K562 (cell line): ENCODE results near the gene KCNJ15. TPM values are rescaled to one million over a fixed set of nuclear protein-coding genes. Genes with fewer than 3 reads are reported as not detected.

Source experiments
- JUND ChIP-seq, 2 experiments: IDR thresholded peaks; 2 replicates in 1 of 2; 3 replicates in 1 of 2; pipeline ENCODE4 v1.6.1; 2011; ENCODE audit warnings: borderline replicate concordance in 2 of 2, low read depth in 2 of 2, low read length in 2 of 2, improper control_type of control experiment in 1 of 2, missing biosample characterization in 1 of 2, missing genetic modification characterization in 1 of 2, missing genetic modification reagents in 1 of 2
- KLF1 ChIP-seq: fragments of 450-650 bp; IDR thresholded peaks from 2 replicates; pipeline ENCODE4 v1.6.1; 2016; ENCODE audit warnings: missing genetic modification characterization, missing compliant biosample characterization
- KLF6 ChIP-seq: fragments of 250-450 bp; sonication (Bioruptor Pico); IDR thresholded peaks from 2 replicates; pipeline ENCODE4 v1.4.0; 2020; ENCODE audit warnings: mild to moderate bottlenecking, moderate library complexity, borderline replicate concordance
- L3MBTL2 ChIP-seq: fragments of 450-650 bp; IDR thresholded peaks from 2 replicates; pipeline ENCODE4 v1.6.1; 2016; ENCODE audit warnings: mild to moderate bottlenecking, moderate library complexity
- MEIS2 ChIP-seq: fragments of 450-650 bp; IDR thresholded peaks from 2 replicates; pipeline ENCODE4 v1.6.1; 2014; ENCODE audit warnings: mild to moderate bottlenecking; ENCODE audit not compliant: partially characterized antibody
- NONO ChIP-seq, 2 experiments: fragments of 200-400 bp in 1 of 2; fragments of 450-650 bp in 1 of 2; formaldehyde crosslinking in 1 of 2; IDR thresholded peaks; 2 replicates each; pipeline ENCODE4 v1.6.1; 2017; ENCODE audit warnings: low read depth in 2 of 2, mild to moderate bottlenecking in 2 of 2, moderate library complexity in 2 of 2, low read length in 1 of 2
- PTRF ChIP-seq: fragments of 450-650 bp; IDR thresholded peaks from 2 replicates; pipeline ENCODE4 v1.6.1; 2016; ENCODE audit warnings: mild to moderate bottlenecking, missing genetic modification characterization, missing compliant biosample characterization
- STAT5A ChIP-seq: IDR thresholded peaks from 2 replicates; pipeline ENCODE4 v1.6.1; 2012; ENCODE audit warnings: low read length, inconsistent platforms, borderline replicate concordance
- TEAD4 ChIP-seq, 2 experiments: sonication (generic) in 1 of 2; formaldehyde crosslinking in 1 of 2; IDR thresholded peaks; 2 replicates each; pipeline versions ENCODE4 v1.6.1 to v1.8.0; 2012 to 2022; ENCODE audit warnings: borderline replicate concordance in 1 of 2, inconsistent platforms in 1 of 2, low read length in 1 of 2, mild to moderate bottlenecking in 1 of 2, missing genetic modification reagents in 1 of 2
- ZNF644 ChIP-seq: fragments of 200-800 bp; sonication (Bioruptor generic); IDR thresholded peaks from 2 replicates; pipeline ENCODE4 v1.6.1; 2016; ENCODE audit warnings: low read depth, missing genetic modification characterization, missing compliant biosample characterization
- ZNF695 ChIP-seq: fragments of 450-650 bp; formaldehyde crosslinking; IDR thresholded peaks from 2 replicates; pipeline ENCODE4 v1.4.0; 2020; ENCODE audit warnings: mild to moderate bottlenecking, moderate library complexity
- ZNF717 ChIP-seq: fragments of 250-450 bp; sonication (Bioruptor Pico); IDR thresholded peaks from 2 replicates; pipeline ENCODE4 v1.5.0; 2021
- polyA plus RNA-seq, 8 experiments: library from polyadenylated mRNA; depleted of rRNA in 4 of 8; stranded (reverse) in 5 of 8; unstranded in 3 of 8; fragments of >200 nt; fragmentation: Nextera tagmentation in 2 of 8; fragmentation: Illumina TruSeq in 1 of 8; extraction: Ambion mirVana in 2 of 8; extraction: Trizol in 1 of 8; gene quantifications; 2 replicates each; pipeline versions ENCODE4 v1.2.1 to v1.2.3, GENCODE V29; 2011 to 2014; ENCODE audit warnings: inconsistent platforms in 1 of 8, missing spikeins in 1 of 8
- total RNA-seq, 7 experiments: library from RNA; depleted of rRNA in 6 of 7; stranded (reverse); fragments of >200 nt in 6 of 7; fragmentation: Illumina TruSeq in 2 of 7; extraction: Trizol in 2 of 7; gene quantifications; 2 replicates each; pipeline versions ENCODE4 v1.2.1 to v1.2.3, GENCODE V29; 2011 to 2021; ENCODE audit warnings: low replicate concordance in 1 of 7
- TF ChIP-seq, protein P1 (sequence below): fragments of 200-800 bp; sonication (Bioruptor generic); IDR thresholded peaks from 2 replicates; pipeline ENCODE4 v1.6.1; 2017; ENCODE audit warnings: missing genetic modification characterization, missing compliant biosample characterization
- TF ChIP-seq, protein P2 (sequence below): sonication (generic); IDR thresholded peaks from 2 replicates; pipeline ENCODE4 v1.6.1; 2016
- TF ChIP-seq, protein P3 (sequence below): sonication (generic); formaldehyde crosslinking; IDR thresholded peaks from 2 replicates; pipeline ENCODE4 v1.8.1; 2023; ENCODE audit warnings: mild to moderate bottlenecking, missing genetic modification reagents
- TF ChIP-seq, protein P4 (sequence below): fragments of 450-650 bp; IDR thresholded peaks from 2 replicates; pipeline ENCODE4 v1.6.1; 2016
- TF ChIP-seq, protein P5 (sequence below), 2 experiments: IDR thresholded peaks in 1 of 2; conservative IDR thresholded peaks in 1 of 2; 2 replicates each; pipeline ENCODE4 v1.6.1; 2016; ENCODE audit warnings: low read depth in 2 of 2, mild to moderate bottlenecking in 1 of 2, missing compliant biosample characterization in 1 of 2, missing genetic modification characterization in 1 of 2, moderate library complexity in 1 of 2

Gene KCNJ15
- total and polyA plus RNA-seq, 9 of the 15 experiments (the other 6 are each of a cell fraction or from before 2014, with no cell fraction given), result 0.20 to 3.0 (median 0.72) TPM; not detected in 1

DNA sequence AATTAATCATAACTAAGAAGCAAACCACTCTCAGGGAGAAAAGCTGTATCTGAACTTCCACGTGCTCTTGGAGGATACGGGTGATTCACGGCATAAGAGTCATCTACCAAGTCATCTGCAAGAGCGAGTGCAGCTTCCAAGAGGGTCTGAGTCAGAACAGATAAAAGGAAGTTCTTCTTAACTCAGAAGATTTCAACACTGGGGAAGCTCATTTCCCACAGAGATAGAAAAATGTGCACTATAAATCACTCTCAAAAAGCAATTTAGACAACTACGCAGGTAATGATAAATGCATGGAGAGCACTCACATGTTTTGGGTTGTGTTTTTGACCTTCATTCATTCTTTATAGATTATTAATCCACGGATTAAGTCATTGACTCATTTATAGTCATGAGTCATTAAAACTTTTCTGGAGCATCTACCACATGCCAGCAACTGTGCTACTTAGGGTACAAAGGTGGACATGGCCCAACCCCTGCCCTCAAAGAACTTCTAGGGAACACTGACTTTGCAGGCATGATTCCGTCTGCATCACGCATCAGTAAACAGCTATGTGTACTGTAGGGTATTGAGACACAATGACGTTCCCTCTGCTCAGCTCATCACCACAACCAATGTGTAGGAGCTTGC is 20.8 kb downstream of the KCNJ15 start (continued):
- TF ChIP-seq, protein P1, sequence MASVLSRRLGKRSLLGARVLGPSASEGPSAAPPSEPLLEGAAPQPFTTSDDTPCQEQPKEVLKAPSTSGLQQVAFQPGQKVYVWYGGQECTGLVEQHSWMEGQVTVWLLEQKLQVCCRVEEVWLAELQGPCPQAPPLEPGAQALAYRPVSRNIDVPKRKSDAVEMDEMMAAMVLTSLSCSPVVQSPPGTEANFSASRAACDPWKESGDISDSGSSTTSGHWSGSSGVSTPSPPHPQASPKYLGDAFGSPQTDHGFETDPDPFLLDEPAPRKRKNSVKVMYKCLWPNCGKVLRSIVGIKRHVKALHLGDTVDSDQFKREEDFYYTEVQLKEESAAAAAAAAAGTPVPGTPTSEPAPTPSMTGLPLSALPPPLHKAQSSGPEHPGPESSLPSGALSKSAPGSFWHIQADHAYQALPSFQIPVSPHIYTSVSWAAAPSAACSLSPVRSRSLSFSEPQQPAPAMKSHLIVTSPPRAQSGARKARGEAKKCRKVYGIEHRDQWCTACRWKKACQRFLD (CRISPR knock-in tag), result peak; percentile 37; the same call in 1 of the 2 replicates
- TF ChIP-seq JUND (IDR thresholded peaks at IDR 0.05; ENCODE audit: borderline replicate concordance, low read depth, low read length), result peak; percentile 71
- TF ChIP-seq JUND (tag; IDR thresholded peaks at IDR 0.05; ENCODE audit: borderline replicate concordance, low read depth, low read length), result peak; percentile 70; the same call in 2 of the 3 replicates
- peak; percentile 28; the same call in 1 of the 2 replicates for TF ChIP-seq STAT5A
- TF ChIP-seq, protein P2, sequence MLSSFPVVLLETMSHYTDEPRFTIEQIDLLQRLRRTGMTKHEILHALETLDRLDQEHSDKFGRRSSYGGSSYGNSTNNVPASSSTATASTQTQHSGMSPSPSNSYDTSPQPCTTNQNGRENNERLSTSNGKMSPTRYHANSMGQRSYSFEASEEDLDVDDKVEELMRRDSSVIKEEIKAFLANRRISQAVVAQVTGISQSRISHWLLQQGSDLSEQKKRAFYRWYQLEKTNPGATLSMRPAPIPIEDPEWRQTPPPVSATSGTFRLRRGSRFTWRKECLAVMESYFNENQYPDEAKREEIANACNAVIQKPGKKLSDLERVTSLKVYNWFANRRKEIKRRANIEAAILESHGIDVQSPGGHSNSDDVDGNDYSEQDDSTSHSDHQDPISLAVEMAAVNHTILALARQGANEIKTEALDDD, result peak; percentile 39; the same call in 1 of the 2 replicates
- TF ChIP-seq ZNF717 (CRISPR knock-in tag), result no peak
- TF ChIP-seq, protein P3, sequence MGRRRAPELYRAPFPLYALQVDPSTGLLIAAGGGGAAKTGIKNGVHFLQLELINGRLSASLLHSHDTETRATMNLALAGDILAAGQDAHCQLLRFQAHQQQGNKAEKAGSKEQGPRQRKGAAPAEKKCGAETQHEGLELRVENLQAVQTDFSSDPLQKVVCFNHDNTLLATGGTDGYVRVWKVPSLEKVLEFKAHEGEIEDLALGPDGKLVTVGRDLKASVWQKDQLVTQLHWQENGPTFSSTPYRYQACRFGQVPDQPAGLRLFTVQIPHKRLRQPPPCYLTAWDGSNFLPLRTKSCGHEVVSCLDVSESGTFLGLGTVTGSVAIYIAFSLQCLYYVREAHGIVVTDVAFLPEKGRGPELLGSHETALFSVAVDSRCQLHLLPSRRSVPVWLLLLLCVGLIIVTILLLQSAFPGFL (CRISPR knock-in tag), result no peak
- TF ChIP-seq, protein P4, sequence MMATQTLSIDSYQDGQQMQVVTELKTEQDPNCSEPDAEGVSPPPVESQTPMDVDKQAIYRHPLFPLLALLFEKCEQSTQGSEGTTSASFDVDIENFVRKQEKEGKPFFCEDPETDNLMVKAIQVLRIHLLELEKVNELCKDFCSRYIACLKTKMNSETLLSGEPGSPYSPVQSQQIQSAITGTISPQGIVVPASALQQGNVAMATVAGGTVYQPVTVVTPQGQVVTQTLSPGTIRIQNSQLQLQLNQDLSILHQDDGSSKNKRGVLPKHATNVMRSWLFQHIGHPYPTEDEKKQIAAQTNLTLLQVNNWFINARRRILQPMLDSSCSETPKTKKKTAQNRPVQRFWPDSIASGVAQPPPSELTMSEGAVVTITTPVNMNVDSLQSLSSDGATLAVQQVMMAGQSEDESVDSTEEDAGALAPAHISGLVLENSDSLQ, result peak; percentile 22; the same call in 1 of the 2 replicates
- no peak for TF ChIP-seq L3MBTL2
- no peak for TF ChIP-seq ZNF644
- no peak for TF ChIP-seq KLF6 (CRISPR knock-in tag)
- TF ChIP-seq, protein P5, sequence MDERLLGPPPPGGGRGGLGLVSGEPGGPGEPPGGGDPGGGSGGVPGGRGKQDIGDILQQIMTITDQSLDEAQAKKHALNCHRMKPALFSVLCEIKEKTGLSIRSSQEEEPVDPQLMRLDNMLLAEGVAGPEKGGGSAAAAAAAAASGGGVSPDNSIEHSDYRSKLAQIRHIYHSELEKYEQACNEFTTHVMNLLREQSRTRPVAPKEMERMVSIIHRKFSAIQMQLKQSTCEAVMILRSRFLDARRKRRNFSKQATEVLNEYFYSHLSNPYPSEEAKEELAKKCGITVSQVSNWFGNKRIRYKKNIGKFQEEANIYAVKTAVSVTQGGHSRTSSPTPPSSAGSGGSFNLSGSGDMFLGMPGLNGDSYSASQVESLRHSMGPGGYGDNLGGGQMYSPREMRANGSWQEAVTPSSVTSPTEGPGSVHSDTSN (CRISPR knock-in tag; IDR thresholded peaks at IDR 0.05; ENCODE audit: low read depth), result no peak
- TF ChIP-seq, protein P5 (tag; conservative IDR thresholded peaks at IDR 0.05; ENCODE audit: low read depth), result peak; percentile 50; the same call in 1 of the 2 replicates
- peak; percentile 75 for TF ChIP-seq MEIS2
- TF ChIP-seq ZNF695 (CRISPR knock-in tag), result no peak
- TF ChIP-seq KLF1 (tag), result no peak
- TF ChIP-seq PTRF (tag), result no peak
- peak; percentile 84 for TF ChIP-seq TEAD4 (IDR thresholded peaks at IDR 0.05; ENCODE audit: low read length)
- no peak for TF ChIP-seq TEAD4 (CRISPR knock-in tag; IDR thresholded peaks at IDR 0.05; ENCODE audit: borderline replicate concordance)
- TF ChIP-seq NONO (IDR thresholded peaks at IDR 0.05; ENCODE audit: low read depth in 2 of 2, low read length in 1 of 2), result no peak
